ENCODE results near the gene GJC1.

Gene GJC1

DNA sequence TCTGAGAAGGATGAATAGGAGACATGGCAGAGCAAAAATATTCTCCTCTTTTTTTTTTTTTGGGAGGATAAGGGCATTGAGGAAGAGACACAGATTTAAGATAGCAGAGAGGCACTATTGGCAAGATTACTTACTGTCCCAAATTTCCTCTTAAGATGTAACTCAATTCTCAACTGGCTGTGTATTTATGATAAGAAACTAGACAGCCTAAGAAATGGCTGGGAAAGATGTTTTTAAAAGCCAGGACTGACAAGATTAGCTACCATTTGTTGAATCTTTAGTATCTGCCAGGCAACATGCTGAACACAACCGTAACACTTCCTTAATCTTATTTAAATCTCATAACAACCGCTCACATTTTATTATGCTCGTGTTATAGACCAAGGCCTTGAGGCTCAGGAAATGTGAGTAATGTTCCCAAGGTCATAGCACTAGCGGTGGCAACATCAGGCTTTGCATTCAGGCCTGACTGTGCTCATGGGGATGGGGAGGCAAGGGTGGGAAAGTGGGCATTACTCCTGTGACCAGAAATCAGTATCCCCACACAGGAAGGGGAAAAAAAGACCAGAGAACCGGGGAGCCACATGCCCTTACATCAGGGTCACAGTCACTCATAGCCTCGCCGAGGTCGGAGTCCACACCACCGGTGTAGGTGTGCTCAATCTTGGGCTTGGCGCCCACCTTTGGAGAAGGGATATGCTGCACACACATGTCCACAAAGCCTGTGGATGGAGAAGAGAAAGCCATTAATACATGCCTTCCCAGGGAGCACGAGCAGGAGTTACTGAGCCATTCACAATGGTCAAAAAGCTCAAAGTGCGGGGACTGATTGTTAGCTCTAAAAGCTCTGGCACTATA is 33.2 kb upstream of the GJC1 start:
- no peak overlapping the region for H3K9ac ChIP-seq (ENCODE audit: low read depth, low read length)
- H3K36me3 ChIP-seq (ENCODE audit: control insufficient read depth, insufficient read depth, low read length) = peaks cover 69% of the 10 kb centered on the region
- H3K4me1 ChIP-seq (ENCODE audit: control insufficient read depth, insufficient read depth, low read length) = no peaks in the 10 kb centered on the region
- no peaks in the 10 kb centered on the region for H3K27me3 ChIP-seq (ENCODE audit: control insufficient read depth, insufficient read depth, low read length)
- no peak overlapping the region for H3K4me3 ChIP-seq (ENCODE audit: low read depth, low read length)
- no peaks in the 10 kb centered on the region for H3K9me3 ChIP-seq (ENCODE audit: control insufficient read depth, insufficient read depth, low read length)

DNA sequence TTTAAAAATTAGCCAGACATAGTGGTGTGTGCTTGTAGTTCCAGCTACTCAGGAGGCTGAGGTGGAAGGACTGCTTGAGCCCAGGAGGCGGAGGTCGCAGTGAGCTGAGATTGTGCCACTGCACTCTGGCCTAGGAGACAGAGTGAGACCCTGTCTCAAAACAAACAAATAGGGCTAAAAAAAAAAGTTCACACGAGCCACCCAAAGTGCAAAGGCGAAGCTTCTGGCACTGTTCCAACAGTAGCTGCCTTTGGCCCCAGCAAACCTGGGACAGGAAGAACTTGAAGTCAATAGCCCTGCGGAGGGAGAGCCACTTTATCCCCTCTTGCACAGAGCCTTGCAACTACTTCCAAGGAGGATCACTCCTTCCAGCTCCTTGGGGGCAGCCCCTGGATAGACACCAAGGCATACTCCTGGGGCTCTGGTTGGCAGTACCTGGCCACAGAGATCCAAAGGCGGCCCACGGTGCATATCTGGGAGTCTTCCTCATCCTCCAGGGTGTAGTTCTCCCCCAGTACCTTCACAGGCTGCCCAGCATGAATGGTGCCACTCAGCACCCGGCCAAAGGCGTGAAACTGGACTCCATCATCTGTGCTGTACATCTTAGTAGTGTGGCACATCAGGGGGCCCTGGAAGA is 32.3 kb upstream of the GJC1 start:
- Histone ChIP-seq H3K4me3 (ENCODE audit: low read depth, low read length) (no peak overlapping the region), H3K4me1 (ENCODE audit: control insufficient read depth, insufficient read depth, low read length) (no peaks in the 10 kb centered on the region), H3K9ac (ENCODE audit: low read depth, low read length) (no peak overlapping the region), H3K27me3 (ENCODE audit: control insufficient read depth, insufficient read depth, low read length) (no peaks in the 10 kb centered on the region), H3K9me3 (ENCODE audit: control insufficient read depth, insufficient read depth, low read length) (no peaks in the 10 kb centered on the region), H3K36me3 (ENCODE audit: control insufficient read depth, insufficient read depth, low read length) (peaks cover 65% of the 10 kb centered on the region)

DNA sequence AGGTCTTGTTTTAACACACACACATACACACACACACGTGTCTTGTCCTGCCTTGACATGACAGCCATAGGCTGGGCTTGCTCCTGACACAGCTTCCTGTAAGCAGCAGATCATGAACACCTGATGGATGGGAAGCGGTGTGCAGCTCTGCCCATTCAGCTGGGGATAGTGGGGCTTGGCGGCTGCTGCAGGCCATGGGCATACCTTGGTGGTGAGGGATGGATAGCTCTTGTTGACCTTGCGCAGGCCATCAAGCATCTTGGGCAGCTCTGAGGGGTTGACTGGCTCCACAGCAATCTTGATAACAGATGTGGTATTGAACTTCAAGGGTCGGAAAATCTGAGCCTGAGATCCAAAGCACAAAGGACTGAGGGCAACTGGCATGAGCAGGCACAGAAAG is 29.6 kb upstream of the GJC1 start:
- no peak overlapping the region for H3K9ac ChIP-seq (ENCODE audit: low read depth, low read length)
- no peaks in the 10 kb centered on the region for H3K27me3 ChIP-seq (ENCODE audit: control insufficient read depth, insufficient read depth, low read length)
- no peaks in the 10 kb centered on the region for H3K4me1 ChIP-seq (ENCODE audit: control insufficient read depth, insufficient read depth, low read length)
- no peaks in the 10 kb centered on the region for H3K9me3 ChIP-seq (ENCODE audit: control insufficient read depth, insufficient read depth, low read length)
- no peak overlapping the region for H3K4me3 ChIP-seq (ENCODE audit: low read depth, low read length)
- peaks cover 78% of the 10 kb centered on the region for H3K36me3 ChIP-seq (ENCODE audit: control insufficient read depth, insufficient read depth, low read length)

DNA sequence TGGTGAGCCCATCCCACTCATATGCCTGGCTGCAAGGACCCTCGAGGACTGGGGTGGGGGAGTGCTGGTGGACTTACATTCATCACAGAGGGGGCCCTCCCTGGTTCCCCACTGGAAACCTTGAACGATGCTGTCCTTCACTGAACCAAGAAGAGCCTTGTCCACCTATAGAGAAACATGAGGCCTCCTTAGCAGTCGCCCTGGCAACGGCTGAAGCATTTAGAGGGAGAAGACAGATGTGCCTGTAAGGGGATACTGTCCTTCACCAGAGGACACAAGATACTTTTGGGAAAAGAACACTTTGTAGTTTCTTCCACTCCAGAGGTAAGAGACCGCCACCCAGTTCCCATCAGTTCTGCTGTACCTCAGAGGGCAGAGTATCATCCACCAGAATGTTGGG is 24.1 kb upstream of the GJC1 start:
- Histone ChIP-seq H3K4me3 (ENCODE audit: low read depth, low read length) (no peak overlapping the region), H3K27me3 (ENCODE audit: control insufficient read depth, insufficient read depth, low read length) (no peaks in the 10 kb centered on the region), H3K9me3 (ENCODE audit: control insufficient read depth, insufficient read depth, low read length) (no peaks in the 10 kb centered on the region), H3K36me3 (ENCODE audit: control insufficient read depth, insufficient read depth, low read length) (peaks cover 60% of the 10 kb centered on the region), H3K9ac (ENCODE audit: low read depth, low read length) (no peak overlapping the region), H3K4me1 (ENCODE audit: control insufficient read depth, insufficient read depth, low read length) (no peaks in the 10 kb centered on the region)

DNA sequence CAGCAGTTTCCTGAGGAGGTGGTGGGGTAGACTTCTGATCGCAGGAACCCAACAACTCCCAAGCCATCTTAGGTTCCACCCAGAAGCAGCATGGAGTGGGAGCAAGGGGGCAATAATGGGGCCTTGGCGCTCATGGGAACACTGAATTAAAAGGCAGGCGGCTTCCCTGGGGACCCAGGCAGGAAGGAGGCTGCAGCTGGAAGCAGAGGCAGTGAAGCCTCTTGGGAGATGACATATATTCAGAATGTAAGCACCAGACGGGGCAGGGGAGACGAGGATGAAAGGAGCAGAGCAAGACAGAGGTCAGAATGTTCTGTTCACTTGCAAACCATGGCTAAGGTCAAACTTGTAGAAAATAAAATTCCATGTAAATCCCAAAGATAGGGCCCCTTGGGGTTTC is 20.5 kb upstream of the GJC1 start:
- H3K4me1 ChIP-seq (ENCODE audit: control insufficient read depth, insufficient read depth, low read length) = peaks cover 3% of the 10 kb centered on the region

DNA sequence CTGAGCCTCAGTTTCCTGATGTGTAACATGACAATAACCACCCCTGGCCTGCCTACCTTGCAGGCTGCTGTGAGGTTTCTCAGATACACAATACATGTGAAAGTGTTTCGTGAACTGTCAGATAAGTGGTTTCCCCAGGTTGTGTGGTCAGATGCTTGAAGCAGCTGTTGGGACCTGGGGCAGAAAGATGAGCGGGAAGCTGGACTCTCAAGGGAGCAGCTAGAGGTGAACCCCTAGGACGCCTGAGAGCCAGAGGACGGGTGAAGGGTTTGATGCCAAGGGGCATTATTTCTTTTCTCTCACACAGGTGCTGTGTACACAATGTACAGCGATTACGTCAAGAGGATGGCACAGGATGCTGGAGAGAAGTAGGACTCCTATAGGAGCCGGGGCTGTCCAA is 19.9 kb upstream of the GJC1 start:
- H3K9me3 ChIP-seq (ENCODE audit: control insufficient read depth, insufficient read depth, low read length) = no peaks in the 10 kb centered on the region
- no peak overlapping the region for H3K4me3 ChIP-seq (ENCODE audit: low read depth, low read length)
- peaks cover 34% of the 10 kb centered on the region for H3K36me3 ChIP-seq (ENCODE audit: control insufficient read depth, insufficient read depth, low read length)
- peaks cover 3% of the 10 kb centered on the region for H3K4me1 ChIP-seq (ENCODE audit: control insufficient read depth, insufficient read depth, low read length)
- no peak overlapping the region for H3K9ac ChIP-seq (ENCODE audit: low read depth, low read length)
- H3K27me3 ChIP-seq (ENCODE audit: control insufficient read depth, insufficient read depth, low read length) = no peaks in the 10 kb centered on the region

More for the DNA sequence above, 20.5 kb upstream of the GJC1 start:
- Histone ChIP-seq H3K9me3 (ENCODE audit: control insufficient read depth, insufficient read depth, low read length) (no peaks in the 10 kb centered on the region), H3K9ac (ENCODE audit: low read depth, low read length) (no peak overlapping the region), H3K27me3 (ENCODE audit: control insufficient read depth, insufficient read depth, low read length) (no peaks in the 10 kb centered on the region), H3K36me3 (ENCODE audit: control insufficient read depth, insufficient read depth, low read length) (peaks cover 39% of the 10 kb centered on the region), H3K4me3 (ENCODE audit: low read depth, low read length) (no peak overlapping the region)

DNA sequence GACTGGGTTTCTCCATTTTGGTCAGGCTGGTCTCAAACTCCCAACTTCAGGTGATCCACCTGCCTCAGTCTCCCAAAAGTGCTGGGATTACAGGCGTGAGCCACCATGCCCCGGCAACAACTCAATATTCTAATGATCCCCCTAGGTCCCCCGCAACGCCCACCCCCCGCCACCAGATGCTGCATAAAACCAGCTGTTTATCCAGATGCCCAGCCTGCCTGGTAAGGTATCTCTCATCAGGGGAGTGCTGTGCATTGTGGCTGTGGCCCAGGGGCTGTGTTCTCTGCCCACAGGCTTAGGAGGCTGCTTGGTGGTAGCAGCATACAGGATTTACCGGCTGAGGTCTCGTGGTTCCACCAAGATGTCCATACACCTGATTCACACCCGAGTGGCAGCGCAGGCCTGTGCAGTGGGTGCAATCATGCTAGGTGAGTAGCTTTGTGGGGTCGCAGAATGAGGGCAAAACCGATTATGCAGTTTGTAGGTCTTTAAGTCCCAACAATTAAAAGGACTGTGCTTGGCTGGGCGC is 18.9 kb upstream of the GJC1 start:
- H3K9me3 ChIP-seq (ENCODE audit: control insufficient read depth, insufficient read depth, low read length) = no peaks in the 10 kb centered on the region
- H3K27me3 ChIP-seq (ENCODE audit: control insufficient read depth, insufficient read depth, low read length) = no peaks in the 10 kb centered on the region
- H3K9ac ChIP-seq (ENCODE audit: low read depth, low read length) = no peak overlapping the region
- H3K36me3 ChIP-seq (ENCODE audit: control insufficient read depth, insufficient read depth, low read length) = peaks cover 24% of the 10 kb centered on the region
- H3K4me3 ChIP-seq (ENCODE audit: low read depth, low read length) = no peak overlapping the region
- peaks cover 9% of the 10 kb centered on the region for H3K4me1 ChIP-seq (ENCODE audit: control insufficient read depth, insufficient read depth, low read length)

DNA sequence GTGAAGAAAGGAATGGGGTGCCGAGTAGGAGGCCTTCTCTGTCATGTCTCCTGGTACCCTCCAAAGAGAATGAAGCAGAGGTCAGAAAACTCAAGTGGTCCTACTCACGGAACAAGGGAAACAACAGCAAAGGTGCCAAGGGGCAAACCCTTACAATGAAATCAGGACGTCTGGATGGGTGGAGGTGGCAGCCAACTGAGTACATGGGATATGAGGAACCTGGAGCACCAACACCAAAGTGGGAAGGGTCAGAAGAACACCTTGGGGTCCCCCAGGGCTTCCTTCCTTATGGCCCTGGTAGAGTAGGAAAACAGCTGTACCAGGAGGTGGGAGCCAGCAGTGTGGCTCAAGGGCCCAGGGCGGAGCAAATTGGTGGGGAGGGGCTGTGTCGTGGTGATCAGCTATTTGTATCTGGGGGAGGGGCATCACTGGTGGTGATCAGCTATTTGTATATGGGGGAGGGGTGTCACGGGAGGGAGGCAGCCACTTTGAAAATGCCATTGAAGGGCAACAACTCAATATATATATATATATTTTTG is 18.2 kb upstream of the GJC1 start:
- peaks cover 9% of the 10 kb centered on the region for H3K4me1 ChIP-seq (ENCODE audit: control insufficient read depth, insufficient read depth, low read length)
- no peak overlapping the region for H3K9ac ChIP-seq (ENCODE audit: low read depth, low read length)
- peaks cover 18% of the 10 kb centered on the region for H3K36me3 ChIP-seq (ENCODE audit: control insufficient read depth, insufficient read depth, low read length)
- H3K27me3 ChIP-seq (ENCODE audit: control insufficient read depth, insufficient read depth, low read length) = no peaks in the 10 kb centered on the region
- H3K9me3 ChIP-seq (ENCODE audit: control insufficient read depth, insufficient read depth, low read length) = no peaks in the 10 kb centered on the region
- no peak overlapping the region for H3K4me3 ChIP-seq (ENCODE audit: low read depth, low read length)

DNA sequence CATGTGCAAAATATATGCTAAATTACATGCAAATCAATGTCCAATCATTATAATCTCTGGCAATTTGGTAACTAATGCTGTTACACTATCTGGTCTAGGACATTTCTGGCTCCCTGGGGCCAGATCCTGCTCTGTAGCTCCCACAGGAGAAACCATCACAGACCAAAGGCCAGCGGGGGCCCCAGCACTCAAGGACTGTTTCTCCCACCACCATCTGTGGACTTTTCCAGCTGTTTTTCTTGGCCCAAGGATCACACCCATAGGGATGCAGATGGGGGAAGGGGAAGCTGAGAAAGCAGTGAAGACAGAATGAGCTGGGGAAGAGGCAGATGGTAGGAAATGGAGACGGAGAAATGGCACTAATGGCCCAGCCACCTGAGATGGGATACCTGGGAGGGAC is 17.5 kb upstream of the GJC1 start, which contains the start of gene HIGD1B:
HIGD1B (plus strand) TSS at position 298 of the 400 bp plus-strand sequence. CDS start 270 bp downstream, outside the sequence.
- Histone ChIP-seq H3K4me3 (ENCODE audit: low read depth, low read length) (no peak within 1 kb of the TSS), H3K4me1 (ENCODE audit: control insufficient read depth, insufficient read depth, low read length) (peaks cover 14% of the 10 kb centered on the region), H3K9ac (ENCODE audit: low read depth, low read length) (no peak within 1 kb of the TSS), H3K27me3 (ENCODE audit: control insufficient read depth, insufficient read depth, low read length) (no peaks in the 10 kb centered on the region), H3K36me3 (ENCODE audit: control insufficient read depth, insufficient read depth, low read length) (peaks cover 13% of the 10 kb centered on the region), H3K9me3 (ENCODE audit: control insufficient read depth, insufficient read depth, low read length) (no peaks in the 10 kb centered on the region)

DNA sequence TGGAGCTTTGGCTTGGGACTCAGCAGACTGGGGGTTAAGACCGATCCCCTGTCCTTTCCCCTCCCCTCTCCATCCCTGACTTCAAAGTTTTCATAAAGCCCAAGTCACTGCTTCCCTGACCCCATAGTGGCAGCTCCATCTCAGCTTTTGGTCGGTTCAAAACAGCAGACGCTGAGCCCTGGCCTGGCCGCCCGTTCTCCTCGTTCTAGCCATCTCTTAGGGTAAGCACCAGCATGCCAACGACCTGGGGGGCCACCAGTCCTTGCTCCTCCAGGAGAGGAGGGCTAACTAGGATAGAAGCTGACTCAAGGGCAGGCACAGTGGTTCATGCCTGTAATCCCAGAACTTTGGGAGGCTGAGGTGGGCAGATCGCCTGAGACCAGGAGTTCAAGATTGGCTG is 16.1 kb upstream of the GJC1 start:
- H3K4me3 ChIP-seq (ENCODE audit: low read depth, low read length) = no peak overlapping the region
- H3K36me3 ChIP-seq (ENCODE audit: control insufficient read depth, insufficient read depth, low read length) = peaks cover 9% of the 10 kb centered on the region
- H3K9ac ChIP-seq (ENCODE audit: low read depth, low read length) = no peak overlapping the region
- peaks cover 16% of the 10 kb centered on the region for H3K4me1 ChIP-seq (ENCODE audit: control insufficient read depth, insufficient read depth, low read length)
- H3K9me3 ChIP-seq (ENCODE audit: control insufficient read depth, insufficient read depth, low read length) = no peaks in the 10 kb centered on the region
- H3K27me3 ChIP-seq (ENCODE audit: control insufficient read depth, insufficient read depth, low read length) = no peaks in the 10 kb centered on the region

DNA sequence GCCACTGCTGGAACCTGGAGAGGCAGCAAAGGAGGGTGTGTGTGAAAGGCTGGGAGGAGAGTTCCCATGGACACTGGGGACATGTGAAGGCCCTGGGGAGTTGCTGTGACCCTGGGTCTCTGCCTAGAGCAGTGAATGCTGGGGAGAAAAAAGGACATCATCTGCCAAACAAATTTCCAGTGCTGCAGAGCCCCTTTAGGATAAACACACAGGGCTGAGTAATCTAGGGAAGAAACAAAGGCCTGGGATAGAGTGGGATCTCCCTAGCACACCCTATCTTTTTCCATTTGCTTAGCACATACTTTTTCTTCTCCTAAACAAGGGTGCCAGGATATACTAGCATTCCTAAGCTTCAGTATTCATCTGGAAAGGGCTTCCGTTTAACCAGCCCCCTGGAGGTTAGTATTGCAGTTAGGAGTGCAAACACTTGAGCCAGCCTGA is 14.3 kb upstream of the GJC1 start:
- peak overlapping the region; percentile 16 for H3K9ac ChIP-seq (ENCODE audit: low read depth, low read length)
- H3K9me3 ChIP-seq (ENCODE audit: control insufficient read depth, insufficient read depth, low read length) = no peaks in the 10 kb centered on the region
- H3K4me3 ChIP-seq (ENCODE audit: low read depth, low read length) = no peak overlapping the region
- no peaks in the 10 kb centered on the region for H3K36me3 ChIP-seq (ENCODE audit: control insufficient read depth, insufficient read depth, low read length)
- no peaks in the 10 kb centered on the region for H3K27me3 ChIP-seq (ENCODE audit: control insufficient read depth, insufficient read depth, low read length)
- peaks cover 16% of the 10 kb centered on the region for H3K4me1 ChIP-seq (ENCODE audit: control insufficient read depth, insufficient read depth, low read length)
